ENCODE results near the gene CNTFR. TPM values are rescaled to one million over a fixed set of nuclear protein-coding genes. Genes with fewer than 3 reads are reported as not detected.

CNTFR gene
- total RNA-seq, 1 donor from 2014 or later, result 8.3 TPM

DNA sequence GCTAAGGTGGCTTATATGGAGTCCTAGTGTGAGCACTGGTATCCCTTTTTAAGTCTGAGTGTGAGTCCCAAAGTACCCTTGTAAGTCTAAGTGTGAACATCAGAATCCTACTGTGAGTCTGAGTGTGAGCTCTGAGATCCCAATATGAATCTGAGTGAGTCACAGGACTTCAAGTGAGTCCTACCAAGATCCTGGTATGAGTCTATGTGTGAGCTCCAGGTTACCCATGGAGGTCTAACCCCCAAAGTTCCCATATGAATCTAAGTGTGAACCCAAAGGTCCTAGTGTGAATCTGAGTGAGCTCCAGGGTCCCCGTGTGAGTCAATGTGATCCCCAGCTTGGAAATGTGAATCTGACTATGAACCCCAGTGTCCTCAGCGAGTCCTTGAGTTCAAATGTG is 2.3 kb downstream of the CNTFR start:
- Histone ChIP-seq H3K27me3 (no peaks in the 10 kb centered on the region), H3K9me3 (no peaks in the 10 kb centered on the region), H3K4me3 (no peak overlapping the region), H3K27ac (no peak overlapping the region), H3K4me1 (peaks cover 37% of the 10 kb centered on the region), H3K36me3 (no peaks in the 10 kb centered on the region)
- intact Hi-C loops (cut with DNase I), result no loop called here
- DNase-seq (ENCODE audit: extremely low spot score in 2 of 2), result no peak
- TF ChIP-seq, protein P1, sequence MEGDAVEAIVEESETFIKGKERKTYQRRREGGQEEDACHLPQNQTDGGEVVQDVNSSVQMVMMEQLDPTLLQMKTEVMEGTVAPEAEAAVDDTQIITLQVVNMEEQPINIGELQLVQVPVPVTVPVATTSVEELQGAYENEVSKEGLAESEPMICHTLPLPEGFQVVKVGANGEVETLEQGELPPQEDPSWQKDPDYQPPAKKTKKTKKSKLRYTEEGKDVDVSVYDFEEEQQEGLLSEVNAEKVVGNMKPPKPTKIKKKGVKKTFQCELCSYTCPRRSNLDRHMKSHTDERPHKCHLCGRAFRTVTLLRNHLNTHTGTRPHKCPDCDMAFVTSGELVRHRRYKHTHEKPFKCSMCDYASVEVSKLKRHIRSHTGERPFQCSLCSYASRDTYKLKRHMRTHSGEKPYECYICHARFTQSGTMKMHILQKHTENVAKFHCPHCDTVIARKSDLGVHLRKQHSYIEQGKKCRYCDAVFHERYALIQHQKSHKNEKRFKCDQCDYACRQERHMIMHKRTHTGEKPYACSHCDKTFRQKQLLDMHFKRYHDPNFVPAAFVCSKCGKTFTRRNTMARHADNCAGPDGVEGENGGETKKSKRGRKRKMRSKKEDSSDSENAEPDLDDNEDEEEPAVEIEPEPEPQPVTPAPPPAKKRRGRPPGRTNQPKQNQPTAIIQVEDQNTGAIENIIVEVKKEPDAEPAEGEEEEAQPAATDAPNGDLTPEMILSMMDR (IDR thresholded peaks at IDR 0.05), result no peak
- TF ChIP-seq POLR2AphosphoS5 (IDR thresholded peaks at IDR 0.05; ENCODE audit: insufficient read depth in 1 of 2, low read depth in 1 of 2) (no peak), POLR2A (IDR thresholded peaks at IDR 0.05) (no peak)

DNA sequence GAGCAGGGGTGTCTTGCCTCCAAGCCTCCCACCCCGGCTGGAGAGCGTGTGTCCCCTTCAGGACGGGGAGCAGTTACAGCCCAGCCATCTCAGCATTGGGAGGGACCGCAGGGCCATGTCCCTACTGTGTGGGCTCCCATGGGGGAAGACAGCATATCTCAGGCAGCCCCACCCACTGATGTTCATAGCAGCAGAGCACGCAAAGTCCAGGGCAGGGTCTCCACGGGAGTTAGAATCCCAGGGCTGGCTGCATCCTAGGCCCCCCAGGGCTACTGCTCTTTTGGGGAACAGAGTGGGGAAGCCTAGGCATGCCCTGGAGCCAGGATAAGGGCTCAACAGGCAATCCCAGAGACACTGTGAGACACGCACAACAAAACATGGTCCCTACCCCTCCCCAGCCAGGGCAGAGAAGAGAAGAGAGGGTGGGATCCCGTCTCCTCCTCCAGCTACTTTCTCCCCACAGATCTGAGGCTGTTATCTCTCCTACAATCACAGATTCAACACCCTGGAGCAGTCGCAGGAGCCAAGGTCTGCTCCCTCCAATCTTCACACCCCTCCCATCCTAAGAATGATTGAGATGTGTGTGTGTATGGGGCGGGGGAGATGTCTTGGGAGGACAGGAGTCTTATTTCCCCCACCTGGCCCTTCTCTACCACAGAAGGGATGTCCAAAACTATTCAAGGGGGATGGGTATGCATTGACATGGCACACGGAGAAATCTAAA is 3.4 kb downstream of the CNTFR start:
- Histone ChIP-seq H3K27ac (no peak overlapping the region), H3K36me3 (no peaks in the 10 kb centered on the region), H3K9me3 (no peaks in the 10 kb centered on the region), H3K4me3 (no peak overlapping the region), H3K27me3 (no peaks in the 10 kb centered on the region), H3K4me1 (peaks cover 25% of the 10 kb centered on the region)
- TF ChIP-seq POLR2A (IDR thresholded peaks at IDR 0.05) (no peak), POLR2AphosphoS5 (IDR thresholded peaks at IDR 0.05; ENCODE audit: insufficient read depth in 1 of 2, low read depth in 1 of 2) (no peak)
- TF ChIP-seq, protein P1 (IDR thresholded peaks at IDR 0.05), result no peak
- DNase-seq (ENCODE audit: extremely low spot score in 2 of 2), result no peak
- intact Hi-C loops (cut with DNase I), result no loop called here

DNA sequence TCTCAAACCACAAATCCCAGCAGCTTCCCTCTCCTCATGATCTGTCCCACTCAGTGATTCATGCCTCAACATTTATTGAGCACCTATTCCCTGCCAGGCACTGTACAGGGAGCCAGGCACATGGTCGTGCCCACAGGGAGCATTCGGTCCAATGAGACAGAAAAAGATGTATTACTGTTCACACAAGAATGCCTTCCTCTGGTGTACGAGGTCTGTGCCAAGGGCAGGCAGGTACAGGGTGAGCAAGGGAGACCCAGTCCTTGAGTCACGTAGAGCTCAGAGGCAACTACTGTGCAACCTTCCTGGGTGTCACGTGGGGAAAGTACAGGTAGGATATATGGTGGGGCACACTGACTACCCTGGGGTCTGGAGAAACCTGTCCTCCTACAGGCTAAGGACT is 4.6 kb downstream of the CNTFR start:
- Histone ChIP-seq H3K27ac (no peak overlapping the region), H3K4me3 (no peak overlapping the region), H3K36me3 (no peaks in the 10 kb centered on the region), H3K4me1 (peaks cover 16% of the 10 kb centered on the region), H3K27me3 (no peaks in the 10 kb centered on the region), H3K9me3 (no peaks in the 10 kb centered on the region)
- no peak for DNase-seq (ENCODE audit: extremely low spot score in 2 of 2)
- intact Hi-C loops (cut with DNase I), result no loop called here
- no peak for TF ChIP-seq POLR2AphosphoS5 (IDR thresholded peaks at IDR 0.05; ENCODE audit: insufficient read depth in 1 of 2, low read depth in 1 of 2)
- TF ChIP-seq, protein P1 (IDR thresholded peaks at IDR 0.05), result no peak
- TF ChIP-seq POLR2A (IDR thresholded peaks at IDR 0.05), result no peak

DNA sequence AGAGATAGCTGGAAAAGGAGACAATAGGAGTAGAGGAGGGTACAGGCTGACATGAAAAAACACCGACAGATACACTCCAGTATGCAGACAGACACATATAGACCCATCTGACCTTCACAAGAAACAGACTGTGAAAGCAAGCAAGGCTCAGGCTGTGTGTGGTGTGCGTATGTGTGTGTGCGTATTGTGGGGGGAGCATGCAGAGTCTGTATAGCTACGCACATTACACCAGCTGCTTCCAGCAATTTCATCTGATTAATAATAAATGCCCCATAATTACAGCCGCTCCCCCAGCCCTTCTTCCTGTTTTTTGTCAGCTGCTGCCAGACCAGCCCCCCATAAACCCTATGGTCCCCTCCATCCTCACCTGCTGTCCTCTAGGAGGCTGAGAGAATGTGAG is 6.7 kb downstream of the CNTFR start:
- Histone ChIP-seq H3K36me3 (no peaks in the 10 kb centered on the region), H3K4me3 (no peak overlapping the region), H3K27ac (no peak overlapping the region), H3K27me3 (no peaks in the 10 kb centered on the region), H3K9me3 (no peaks in the 10 kb centered on the region), H3K4me1 (peaks cover 23% of the 10 kb centered on the region)
- no peak for DNase-seq (ENCODE audit: extremely low spot score in 2 of 2)
- intact Hi-C loops (cut with DNase I), result no loop called here
- TF ChIP-seq, protein P1 (IDR thresholded peaks at IDR 0.05), result no peak
- TF ChIP-seq POLR2A (IDR thresholded peaks at IDR 0.05) (no peak), POLR2AphosphoS5 (IDR thresholded peaks at IDR 0.05; ENCODE audit: insufficient read depth in 1 of 2, low read depth in 1 of 2) (no peak)

DNA sequence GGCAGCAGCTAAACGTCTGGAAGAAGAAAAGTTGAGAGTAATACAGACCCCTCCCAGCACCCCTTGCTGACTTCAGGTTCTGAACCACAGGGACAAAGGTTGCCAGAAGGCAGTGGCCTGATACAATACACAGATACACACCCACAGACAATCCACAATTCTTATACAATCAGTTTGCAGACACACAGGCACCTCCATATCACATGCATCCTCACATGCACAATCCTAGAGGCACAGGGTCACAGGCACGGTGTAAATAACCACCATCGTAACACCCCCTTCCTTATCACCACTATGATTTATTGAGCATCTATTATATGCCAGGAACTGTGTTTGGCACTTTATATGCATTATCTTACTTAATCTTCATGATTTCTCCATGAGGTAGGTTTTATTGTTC is 8.2 kb downstream of the CNTFR start:
- intact Hi-C loops (cut with DNase I), result no loop called here

More for the DNA sequence above, 8.2 kb downstream of the CNTFR start:
- Histone ChIP-seq H3K4me3 (no peak overlapping the region), H3K36me3 (no peaks in the 10 kb centered on the region), H3K9me3 (no peaks in the 10 kb centered on the region), H3K27ac (no peak overlapping the region), H3K4me1 (peaks cover 23% of the 10 kb centered on the region), H3K27me3 (no peaks in the 10 kb centered on the region)
- no peak for DNase-seq (ENCODE audit: extremely low spot score in 2 of 2)
- TF ChIP-seq POLR2AphosphoS5 (IDR thresholded peaks at IDR 0.05; ENCODE audit: insufficient read depth in 1 of 2, low read depth in 1 of 2), result no peak
